Ascending aorta (tissue), 2 donors: ENCODE measurements around the gene SGSM1. TPM values are rescaled to one million over a fixed set of nuclear protein-coding genes. Genes with fewer than 3 reads are reported as not detected.
A peak's percentile ranks its signal among the peaks of the same experiment; 100 is the strongest.

Source experiments
- DNase-seq, 2 donors: peaks; one replicate each; pipeline ENCODE4 v3.0.0-alpha.2; 2019; ENCODE audit warnings: low spot score in 2 of 2
- H3K27ac ChIP-seq, 2 donors: fragments of 200-600 bp; sonication (generic); one replicate each; pipeline ENCODE4 v1.5.1; 2016 to 2017; ENCODE audit warnings: mild to moderate bottlenecking in 1 of 2
- H3K27me3 ChIP-seq: fragments of 200-600 bp; sonication (generic); one replicate; pipeline ENCODE4 v1.5.1; 2017
- H3K36me3 ChIP-seq, 2 donors: fragments of 200-600 bp; sonication (generic); one replicate each; pipeline ENCODE4 v1.5.1; 2016
- H3K4me1 ChIP-seq, 2 donors: fragments of 200-600 bp; sonication (generic); one replicate each; pipeline ENCODE4 v1.5.1; 2016 to 2017; ENCODE audit warnings: mild to moderate bottlenecking in 1 of 2
- H3K4me3 ChIP-seq, 2 donors: fragments of 200-600 bp; sonication (generic); one replicate each; pipeline ENCODE4 v1.5.1; 2016 to 2017; ENCODE audit warnings: mild to moderate bottlenecking in 1 of 2
- H3K9me3 ChIP-seq, 2 donors: fragments of 200-600 bp; sonication (generic); one replicate each; pipeline ENCODE4 v1.5.1; 2016
- CTCF ChIP-seq, 3 experiments: fragments of 200-600 bp in 2 of 3; fragments of 450-650 bp in 1 of 3; sonication (generic) in 2 of 3; IDR thresholded peaks; one replicate each; pipeline ENCODE4 v1.5.1; 2016 to 2019; ENCODE audit warnings: antibody characterized with exemption in 3 of 3, mild to moderate bottlenecking in 1 of 3, moderate library complexity in 1 of 3
- intact Hi-C: fragments of 100-400 bp; cut with DNase I; formaldehyde crosslinking; loops from one replicate; pipeline ENCODE4 v1.15.1; 2023
- total RNA-seq: library from RNA; depleted of rRNA; stranded (reverse); fragments of >200 nt; gene quantifications from one replicate; pipeline ENCODE4 v1.1.0, GENCODE V29; 2016

The SGSM1 gene
- total RNA-seq, 1 donor from 2014 or later, result 4.2 TPM

GRCh38 chr22:24761888-24762675 is 43.9 kb upstream of the SGSM1 start:
- H3K4me1 ChIP-seq, result no peaks in the 10 kb centered on the region
- intact Hi-C loops, result no loop called here

GRCh38 chr22:24763872-24764485 is 42.0 kb upstream of the SGSM1 start:
- DNase-seq, result no peak
- no peak overlapping the region for H3K27ac ChIP-seq
- TF ChIP-seq CTCF (IDR thresholded peaks at IDR 0.05), result no peak
- intact Hi-C loops, result no loop called here
- no peaks in the 10 kb centered on the region for H3K36me3 ChIP-seq
- H3K27me3 ChIP-seq, result no peaks in the 10 kb centered on the region
- no peaks in the 10 kb centered on the region for H3K9me3 ChIP-seq
- H3K4me1 ChIP-seq, result no peaks in the 10 kb centered on the region
- no peak overlapping the region for H3K4me3 ChIP-seq

More at GRCh38 chr22:24761888-24762675, 43.9 kb upstream of the SGSM1 start:
- Histone ChIP-seq H3K9me3 (no peaks in the 10 kb centered on the region), H3K4me3 (no peak overlapping the region), H3K36me3 (no peaks in the 10 kb centered on the region), H3K27ac (no peak overlapping the region), H3K27me3 (no peaks in the 10 kb centered on the region)
- TF ChIP-seq CTCF (IDR thresholded peaks at IDR 0.05), result no peak
- no peak for DNase-seq

DNA sequence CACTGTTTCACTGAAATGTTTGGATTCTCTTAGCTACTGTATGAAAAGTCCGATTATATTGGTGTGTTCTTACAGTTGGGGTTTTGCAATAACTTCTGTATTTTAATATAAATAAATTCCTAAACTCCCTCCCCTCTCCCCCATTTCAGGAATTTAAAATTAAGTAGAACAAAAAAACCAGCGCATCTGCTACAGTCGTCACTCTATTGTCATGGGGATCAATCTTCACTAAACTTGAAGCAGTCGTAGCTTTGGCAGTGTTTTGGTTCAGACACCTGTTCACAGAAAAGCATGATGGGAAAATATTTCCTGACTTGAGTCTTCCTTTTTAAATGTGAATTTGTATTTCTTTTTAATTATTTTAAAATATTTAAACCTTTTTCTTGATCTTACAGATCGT is 40.8 kb upstream of the SGSM1 start:
- intact Hi-C loops, result loop anchor here (5.0 kb wide), 3 partner anchors 37 to 282 kb away; no protein-coding TSS in a partner anchor
- H3K4me1 ChIP-seq, result no peaks in the 10 kb centered on the region
- no peak for TF ChIP-seq CTCF (IDR thresholded peaks at IDR 0.05)
- no peaks in the 10 kb centered on the region for H3K9me3 ChIP-seq
- H3K4me3 ChIP-seq, result no peak overlapping the region
- no peak overlapping the region for H3K27ac ChIP-seq
- no peaks in the 10 kb centered on the region for H3K36me3 ChIP-seq
- no peak for DNase-seq
- H3K27me3 ChIP-seq, result no peaks in the 10 kb centered on the region

DNA sequence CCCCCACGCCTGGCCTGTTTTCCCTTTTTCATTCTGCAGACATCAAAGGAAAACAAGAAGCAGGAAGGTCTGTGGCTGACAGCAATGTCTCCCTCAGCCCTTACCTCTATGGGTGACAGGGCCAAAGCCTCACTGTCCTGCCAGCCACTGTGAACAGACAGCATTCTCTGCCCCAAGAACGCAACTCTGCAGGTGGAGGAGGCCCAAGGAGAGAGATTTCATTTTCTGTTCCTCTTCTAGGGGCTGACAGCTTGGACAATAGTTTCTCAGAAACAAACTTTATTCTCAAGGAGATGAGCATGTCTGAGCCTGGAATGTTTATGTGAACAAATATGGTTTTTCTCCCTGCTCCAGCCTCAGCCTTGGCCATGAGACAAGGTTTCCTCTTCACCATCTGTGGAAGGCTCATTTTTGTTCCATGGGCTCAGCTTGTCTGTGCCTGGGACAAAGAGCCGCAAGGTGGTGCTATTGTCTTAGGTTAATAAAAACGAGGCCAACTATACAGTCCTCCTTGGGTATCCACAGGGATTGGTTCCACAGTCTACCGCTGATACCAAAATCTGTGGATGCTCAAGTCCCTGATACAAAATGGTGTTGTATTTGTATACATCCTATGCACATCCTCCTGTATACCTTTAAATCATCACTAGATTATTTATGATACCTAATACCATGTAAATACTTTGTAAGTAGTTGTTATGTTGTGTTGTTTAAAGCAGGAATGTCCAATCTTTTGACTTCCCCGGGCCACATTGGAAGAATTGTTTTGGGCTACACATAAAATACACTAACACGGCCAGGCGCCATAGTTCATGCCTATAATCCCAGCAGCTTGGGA is 37.3 kb upstream of the SGSM1 start:
- no peaks in the 10 kb centered on the region for H3K27me3 ChIP-seq
- DNase-seq, result peak in 1 of 2 donors; percentile 78
- H3K36me3 ChIP-seq, result no peaks in the 10 kb centered on the region
- no peak overlapping the region for H3K4me3 ChIP-seq
- no peaks in the 10 kb centered on the region for H3K9me3 ChIP-seq
- intact Hi-C loops, result loop anchor here (1.0 to 5.0 kb wide), 4 partner anchors 34 to 279 kb away; no protein-coding TSS in a partner anchor
- H3K27ac ChIP-seq, result no peak overlapping the region
- TF ChIP-seq CTCF (IDR thresholded peaks at IDR 0.05), result peak; percentile 43 to 60 (median 53)
- H3K4me1 ChIP-seq, result no peaks in the 10 kb centered on the region

DNA sequence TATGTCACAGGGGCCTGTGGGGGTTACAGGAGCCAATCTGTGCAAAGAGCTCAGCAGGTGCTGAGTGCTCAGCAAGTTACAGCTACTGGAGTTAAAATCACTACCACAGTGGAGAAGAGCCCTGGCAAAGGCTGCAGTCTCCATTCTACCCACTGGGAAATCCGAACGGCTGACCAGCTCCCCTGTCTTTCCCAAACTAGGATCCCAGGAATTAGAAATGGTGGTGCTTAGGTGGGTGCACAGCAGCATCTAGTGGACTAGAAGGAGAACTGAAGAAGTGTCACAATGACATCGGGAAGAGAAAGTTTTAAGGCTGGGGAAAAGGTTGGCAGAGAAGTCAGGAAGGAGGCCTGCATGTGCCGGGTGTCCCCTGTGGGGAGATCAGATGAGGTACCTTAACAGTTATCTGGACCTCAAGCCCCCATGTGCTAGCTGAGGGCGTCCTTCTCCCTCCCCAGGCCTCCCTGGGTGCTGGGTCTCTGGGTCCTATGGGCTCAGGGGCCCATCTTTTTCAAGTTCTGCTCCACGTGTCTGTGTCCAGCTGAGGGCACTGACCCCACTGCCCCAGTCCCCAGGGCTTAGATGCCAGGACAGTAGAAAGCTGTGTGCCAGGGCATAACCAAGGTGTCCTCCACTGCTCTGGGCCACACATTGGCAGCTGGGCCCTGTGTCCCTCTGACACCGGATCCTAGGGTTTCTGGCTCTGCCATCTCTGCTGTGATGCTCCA is 33.4 kb upstream of the SGSM1 start:
- no peaks in the 10 kb centered on the region for H3K27me3 ChIP-seq
- H3K4me1 ChIP-seq, result no peaks in the 10 kb centered on the region
- no peaks in the 10 kb centered on the region for H3K36me3 ChIP-seq
- no peak overlapping the region for H3K4me3 ChIP-seq
- no peak overlapping the region for H3K27ac ChIP-seq
- peak in 1 of 3 experiments; percentile 10 for TF ChIP-seq CTCF (IDR thresholded peaks at IDR 0.05)
- intact Hi-C loops, result no loop called here
- H3K9me3 ChIP-seq, result no peaks in the 10 kb centered on the region
- no peak for DNase-seq
